NB4 (cell line): ENCODE data around the gene CCL11.

Experiments used
- DNase-seq: peaks from one replicate; pipeline ENCODE4 v3.0.0; 2010; ENCODE audit warnings: low read depth
- H3K4me3 ChIP-seq: one replicate; pipeline ENCODE4 v1.5.1; 2011; ENCODE audit warnings: mild to moderate bottlenecking, low read depth, low read length, moderate library complexity
- MYC ChIP-seq: IDR thresholded peaks from 2 replicates; pipeline ENCODE4 v1.6.1; 2011; ENCODE audit warnings: low read depth, low read length
- POLR2A ChIP-seq: IDR thresholded peaks from 2 replicates; pipeline ENCODE4 v1.6.1; 2011; ENCODE audit warnings: mild to moderate bottlenecking; ENCODE audit not compliant: insufficient read length; ENCODE audit errors: extremely low read depth
- TF ChIP-seq, protein P1 (sequence below): IDR thresholded peaks from one replicate; pipeline ENCODE4 v1.5.1; 2012; ENCODE audit warnings: low read depth, low read length
- TF ChIP-seq, protein P2 (sequence below): IDR thresholded peaks from 2 replicates; pipeline ENCODE4 v1.6.1; 2011; ENCODE audit warnings: low read depth, low read length

CCL11 gene

DNA sequence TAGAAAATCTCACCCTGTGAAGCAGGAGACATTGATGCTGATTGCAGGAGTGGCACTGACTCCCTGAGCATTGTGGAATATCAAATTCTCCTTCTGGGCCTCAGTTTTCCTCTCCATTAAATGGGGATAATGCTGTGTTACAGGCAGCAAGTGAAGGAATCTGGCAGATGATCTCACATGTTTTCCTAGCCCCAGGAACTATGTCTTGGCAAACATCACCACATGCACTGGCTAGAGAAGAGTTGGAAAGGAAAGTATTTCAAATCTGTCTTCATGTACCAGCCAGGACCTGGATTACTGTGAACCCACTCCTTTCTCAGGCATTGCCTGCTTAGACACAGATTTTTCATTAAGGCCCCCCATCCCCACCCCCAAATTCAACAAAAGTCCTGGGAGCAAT, 20.1 kb downstream of the CCL11 start:
- H3K4me3 ChIP-seq = no peak overlapping the region
- TF ChIP-seq MYC (no peak), POLR2A (no peak)
- TF ChIP-seq, protein P1, sequence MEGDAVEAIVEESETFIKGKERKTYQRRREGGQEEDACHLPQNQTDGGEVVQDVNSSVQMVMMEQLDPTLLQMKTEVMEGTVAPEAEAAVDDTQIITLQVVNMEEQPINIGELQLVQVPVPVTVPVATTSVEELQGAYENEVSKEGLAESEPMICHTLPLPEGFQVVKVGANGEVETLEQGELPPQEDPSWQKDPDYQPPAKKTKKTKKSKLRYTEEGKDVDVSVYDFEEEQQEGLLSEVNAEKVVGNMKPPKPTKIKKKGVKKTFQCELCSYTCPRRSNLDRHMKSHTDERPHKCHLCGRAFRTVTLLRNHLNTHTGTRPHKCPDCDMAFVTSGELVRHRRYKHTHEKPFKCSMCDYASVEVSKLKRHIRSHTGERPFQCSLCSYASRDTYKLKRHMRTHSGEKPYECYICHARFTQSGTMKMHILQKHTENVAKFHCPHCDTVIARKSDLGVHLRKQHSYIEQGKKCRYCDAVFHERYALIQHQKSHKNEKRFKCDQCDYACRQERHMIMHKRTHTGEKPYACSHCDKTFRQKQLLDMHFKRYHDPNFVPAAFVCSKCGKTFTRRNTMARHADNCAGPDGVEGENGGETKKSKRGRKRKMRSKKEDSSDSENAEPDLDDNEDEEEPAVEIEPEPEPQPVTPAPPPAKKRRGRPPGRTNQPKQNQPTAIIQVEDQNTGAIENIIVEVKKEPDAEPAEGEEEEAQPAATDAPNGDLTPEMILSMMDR = no peak
- TF ChIP-seq, protein P2, sequence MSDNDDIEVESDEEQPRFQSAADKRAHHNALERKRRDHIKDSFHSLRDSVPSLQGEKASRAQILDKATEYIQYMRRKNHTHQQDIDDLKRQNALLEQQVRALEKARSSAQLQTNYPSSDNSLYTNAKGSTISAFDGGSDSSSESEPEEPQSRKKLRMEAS = no peak
- no peak for DNase-seq

DNA sequence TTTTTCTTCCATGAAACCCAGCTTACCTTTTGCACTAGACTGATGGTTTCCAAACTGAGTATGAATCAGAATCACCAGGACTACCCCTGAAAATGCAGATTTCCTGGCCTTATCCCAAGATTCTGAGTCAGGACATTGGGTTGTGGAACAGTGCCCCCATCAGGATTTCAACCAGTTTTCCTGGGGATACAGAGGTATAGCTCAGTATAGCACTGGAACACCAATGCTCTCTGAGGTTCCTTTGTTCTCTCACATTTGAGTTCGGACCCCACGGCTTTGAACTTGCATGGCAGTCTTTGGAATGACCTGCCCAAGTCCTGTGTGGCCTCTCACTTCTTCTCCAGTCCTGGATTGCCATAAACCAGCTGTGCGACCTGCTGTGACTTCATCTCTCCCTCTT, 20.9 kb downstream of the CCL11 start:
- H3K4me3 ChIP-seq = no peak overlapping the region
- no peak for TF ChIP-seq MYC
- TF ChIP-seq, protein P1 = peak; percentile 10
- peak; percentile 32 for DNase-seq

DNA sequence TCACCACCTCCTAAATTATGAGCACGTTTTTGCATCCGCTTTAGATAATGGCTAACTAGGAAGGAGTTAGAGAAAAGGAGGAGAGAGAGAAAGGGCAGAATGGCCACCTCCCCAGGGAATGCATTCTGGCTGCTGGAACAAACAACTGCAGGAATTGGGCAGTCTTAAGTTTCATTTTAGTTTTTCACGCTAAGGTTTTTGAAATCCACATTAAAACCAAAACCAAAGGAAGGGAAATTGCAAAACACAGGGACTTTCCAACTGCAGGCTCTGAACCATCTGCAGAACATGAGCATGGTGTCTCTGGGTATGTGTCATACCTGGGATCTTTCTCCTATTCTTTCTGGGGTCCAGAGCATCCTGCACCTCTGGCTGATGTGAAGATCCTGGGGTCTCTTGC, 21.6 kb downstream of the CCL11 start:
- TF ChIP-seq, protein P2 = no peak
- TF ChIP-seq POLR2A (no peak), MYC (no peak)
- TF ChIP-seq, protein P1 = no peak
- peak; percentile 49 for DNase-seq
- H3K4me3 ChIP-seq = no peak overlapping the region

DNA sequence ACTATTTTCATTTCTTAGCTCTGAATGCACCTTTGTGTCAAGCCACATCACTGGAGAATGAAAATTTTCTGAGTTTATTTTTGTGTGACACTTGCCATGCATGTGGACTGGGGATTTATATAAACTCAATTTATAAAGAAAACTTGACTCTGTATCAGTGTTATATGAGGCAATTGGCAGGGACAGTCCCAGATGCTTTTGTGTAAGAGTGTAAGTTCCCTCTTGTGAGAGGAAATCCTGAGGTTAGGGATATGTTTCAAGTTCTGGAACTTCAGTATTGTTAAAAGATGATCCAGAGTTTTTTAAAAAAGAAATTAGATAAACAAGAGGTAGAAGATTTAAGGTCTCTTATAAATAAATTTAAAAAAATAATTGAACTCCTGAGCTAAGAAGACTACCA, 22.8 kb downstream of the CCL11 start:
- TF ChIP-seq, protein P1 = no peak
- TF ChIP-seq MYC = no peak
- TF ChIP-seq, protein P2 = no peak
- TF ChIP-seq POLR2A = no peak
- no peak overlapping the region for H3K4me3 ChIP-seq
- no peak for DNase-seq

DNA sequence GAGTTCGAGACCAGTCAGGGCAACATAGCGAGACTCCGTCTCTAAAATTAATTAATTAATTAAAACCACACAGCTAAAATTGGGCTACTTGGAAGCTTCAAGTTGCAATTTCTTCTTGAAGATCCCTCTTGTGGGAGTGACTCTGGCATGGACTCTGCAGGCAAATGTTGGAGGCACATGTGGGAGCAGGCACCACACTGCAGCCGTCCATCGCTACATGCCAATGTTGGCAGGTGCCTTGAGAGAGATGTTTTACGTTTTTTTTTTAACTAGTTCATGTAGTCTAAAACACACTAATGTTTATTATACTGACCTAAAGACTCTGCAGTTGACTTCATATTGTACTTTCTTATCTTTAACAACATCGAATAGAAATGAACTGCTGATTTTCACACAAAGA, 25.7 kb downstream of the CCL11 start:
- no peak for DNase-seq
- H3K4me3 ChIP-seq = no peak overlapping the region
- TF ChIP-seq, protein P2 = no peak
- TF ChIP-seq POLR2A (no peak), MYC (no peak)
- TF ChIP-seq, protein P1 = no peak

DNA sequence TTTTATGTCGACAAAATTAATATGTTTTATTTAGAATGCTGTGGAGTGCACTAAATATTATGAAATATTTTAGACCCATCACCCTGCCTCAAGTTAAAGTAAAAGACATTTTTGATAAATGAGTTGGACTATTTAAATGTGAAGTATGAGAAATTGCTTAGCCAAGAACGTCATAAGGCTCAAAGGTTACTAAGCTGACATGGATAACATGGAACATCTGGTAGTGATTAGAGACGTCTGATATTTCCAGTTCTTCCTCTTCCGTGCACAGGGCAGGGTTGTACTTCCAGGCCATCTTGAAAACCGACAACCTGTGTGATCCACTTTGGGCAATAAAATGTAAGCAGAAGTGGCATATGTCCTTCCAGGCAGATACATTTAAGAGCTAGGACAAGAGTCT, 26.5 kb downstream of the CCL11 start:
- H3K4me3 ChIP-seq = no peak overlapping the region
- TF ChIP-seq, protein P2 = no peak
- TF ChIP-seq POLR2A (no peak), MYC (no peak)
- TF ChIP-seq, protein P1 = no peak
- DNase-seq = no peak
